Measurements from ENCODE around the gene PRLR.

Gene PRLR

GRCh38 chr5:35166043-35166442 lies 64.2 kb downstream of the PRLR start:
- Histone ChIP-seq H3K27me3 (ENCODE audit: control insufficient read depth, insufficient read depth, low read length) (no peaks in the 10 kb centered on the region), H3K36me3 (ENCODE audit: control insufficient read depth, insufficient read depth, low read length) (no peaks in the 10 kb centered on the region), H3K9ac (ENCODE audit: low read depth, low read length) (no peak overlapping the region), H3K9me3 (ENCODE audit: control insufficient read depth, insufficient read depth, low read length) (no peaks in the 10 kb centered on the region), H3K4me1 (ENCODE audit: control insufficient read depth, insufficient read depth, low read length) (no peaks in the 10 kb centered on the region), H3K4me3 (ENCODE audit: low read depth, low read length) (no peak overlapping the region)

- no peaks in the 10 kb centered on the region for H3K4me1 ChIP-seq (ENCODE audit: control insufficient read depth, insufficient read depth, low read length)
- no peak overlapping the region for H3K4me3 ChIP-seq (ENCODE audit: low read depth, low read length)
These were observed 65.3 kb downstream of the PRLR start for GRCh38 chr5:35164860-35165542.

GRCh38 chr5:35163710-35164033 lies 66.6 kb downstream of the PRLR start:
- H3K4me1 ChIP-seq (ENCODE audit: control insufficient read depth, insufficient read depth, low read length) = no peaks in the 10 kb centered on the region
- no peaks in the 10 kb centered on the region for H3K9me3 ChIP-seq (ENCODE audit: control insufficient read depth, insufficient read depth, low read length)
- H3K36me3 ChIP-seq (ENCODE audit: control insufficient read depth, insufficient read depth, low read length) = no peaks in the 10 kb centered on the region
- no peaks in the 10 kb centered on the region for H3K27me3 ChIP-seq (ENCODE audit: control insufficient read depth, insufficient read depth, low read length)
- no peak overlapping the region for H3K4me3 ChIP-seq (ENCODE audit: low read depth, low read length)
- no peak overlapping the region for H3K9ac ChIP-seq (ENCODE audit: low read depth, low read length)

More at GRCh38 chr5:35164860-35165542, 65.3 kb downstream of the PRLR start:
- Histone ChIP-seq H3K36me3 (ENCODE audit: control insufficient read depth, insufficient read depth, low read length) (no peaks in the 10 kb centered on the region), H3K9me3 (ENCODE audit: control insufficient read depth, insufficient read depth, low read length) (no peaks in the 10 kb centered on the region), H3K9ac (ENCODE audit: low read depth, low read length) (no peak overlapping the region), H3K27me3 (ENCODE audit: control insufficient read depth, insufficient read depth, low read length) (no peaks in the 10 kb centered on the region)

- Histone ChIP-seq H3K4me3 (ENCODE audit: low read depth, low read length) (no peak overlapping the region), H3K9ac (ENCODE audit: low read depth, low read length) (no peak overlapping the region), H3K4me1 (ENCODE audit: control insufficient read depth, insufficient read depth, low read length) (no peaks in the 10 kb centered on the region)
These were observed 67.2 kb downstream of the PRLR start for GRCh38 chr5:35162848-35163709.

GRCh38 chr5:35161652-35162273 lies 68.5 kb downstream of the PRLR start:
- Histone ChIP-seq H3K36me3 (ENCODE audit: control insufficient read depth, insufficient read depth, low read length) (no peaks in the 10 kb centered on the region), H3K4me3 (ENCODE audit: low read depth, low read length) (no peak overlapping the region), H3K9me3 (ENCODE audit: control insufficient read depth, insufficient read depth, low read length) (no peaks in the 10 kb centered on the region), H3K27me3 (ENCODE audit: control insufficient read depth, insufficient read depth, low read length) (no peaks in the 10 kb centered on the region), H3K9ac (ENCODE audit: low read depth, low read length) (no peak overlapping the region), H3K4me1 (ENCODE audit: control insufficient read depth, insufficient read depth, low read length) (no peaks in the 10 kb centered on the region)

More at GRCh38 chr5:35162848-35163709, 67.2 kb downstream of the PRLR start:
- Histone ChIP-seq H3K27me3 (ENCODE audit: control insufficient read depth, insufficient read depth, low read length) (no peaks in the 10 kb centered on the region), H3K36me3 (ENCODE audit: control insufficient read depth, insufficient read depth, low read length) (no peaks in the 10 kb centered on the region), H3K9me3 (ENCODE audit: control insufficient read depth, insufficient read depth, low read length) (no peaks in the 10 kb centered on the region)

- Histone ChIP-seq H3K9ac (ENCODE audit: low read depth, low read length) (no peak overlapping the region), H3K27me3 (ENCODE audit: control insufficient read depth, insufficient read depth, low read length) (no peaks in the 10 kb centered on the region), H3K36me3 (ENCODE audit: control insufficient read depth, insufficient read depth, low read length) (no peaks in the 10 kb centered on the region), H3K4me3 (ENCODE audit: low read depth, low read length) (no peak overlapping the region), H3K9me3 (ENCODE audit: control insufficient read depth, insufficient read depth, low read length) (no peaks in the 10 kb centered on the region), H3K4me1 (ENCODE audit: control insufficient read depth, insufficient read depth, low read length) (no peaks in the 10 kb centered on the region)
These were observed 69.7 kb downstream of the PRLR start for GRCh38 chr5:35160486-35161116.

GRCh38 chr5:35159370-35159742 lies 70.9 kb downstream of the PRLR start:
- Histone ChIP-seq H3K4me1 (ENCODE audit: control insufficient read depth, insufficient read depth, low read length) (no peaks in the 10 kb centered on the region), H3K27me3 (ENCODE audit: control insufficient read depth, insufficient read depth, low read length) (no peaks in the 10 kb centered on the region), H3K4me3 (ENCODE audit: low read depth, low read length) (no peak overlapping the region), H3K36me3 (ENCODE audit: control insufficient read depth, insufficient read depth, low read length) (no peaks in the 10 kb centered on the region), H3K9me3 (ENCODE audit: control insufficient read depth, insufficient read depth, low read length) (no peaks in the 10 kb centered on the region), H3K9ac (ENCODE audit: low read depth, low read length) (no peak overlapping the region)

GRCh38 chr5:35158622-35159369 lies 71.5 kb downstream of the PRLR start:
- no peaks in the 10 kb centered on the region for H3K9me3 ChIP-seq (ENCODE audit: control insufficient read depth, insufficient read depth, low read length)
- no peaks in the 10 kb centered on the region for H3K27me3 ChIP-seq (ENCODE audit: control insufficient read depth, insufficient read depth, low read length)
- no peaks in the 10 kb centered on the region for H3K4me1 ChIP-seq (ENCODE audit: control insufficient read depth, insufficient read depth, low read length)
- no peak overlapping the region for H3K9ac ChIP-seq (ENCODE audit: low read depth, low read length)
- no peaks in the 10 kb centered on the region for H3K36me3 ChIP-seq (ENCODE audit: control insufficient read depth, insufficient read depth, low read length)
- no peak overlapping the region for H3K4me3 ChIP-seq (ENCODE audit: low read depth, low read length)

- H3K36me3 ChIP-seq (ENCODE audit: control insufficient read depth, insufficient read depth, low read length) = no peaks in the 10 kb centered on the region
- no peaks in the 10 kb centered on the region for H3K9me3 ChIP-seq (ENCODE audit: control insufficient read depth, insufficient read depth, low read length)
- H3K4me3 ChIP-seq (ENCODE audit: low read depth, low read length) = no peak overlapping the region
- H3K9ac ChIP-seq (ENCODE audit: low read depth, low read length) = no peak overlapping the region
- H3K4me1 ChIP-seq (ENCODE audit: control insufficient read depth, insufficient read depth, low read length) = no peaks in the 10 kb centered on the region
- no peaks in the 10 kb centered on the region for H3K27me3 ChIP-seq (ENCODE audit: control insufficient read depth, insufficient read depth, low read length)
These were observed 72.1 kb downstream of the PRLR start for GRCh38 chr5:35158204-35158603.

GRCh38 chr5:35153375-35153932 lies 76.8 kb downstream of the PRLR start:
- H3K4me3 ChIP-seq (ENCODE audit: low read depth, low read length) = no peak overlapping the region

GRCh38 chr5:35152733-35153132 lies 77.6 kb downstream of the PRLR start:
- H3K4me1 ChIP-seq (ENCODE audit: control insufficient read depth, insufficient read depth, low read length) = no peaks in the 10 kb centered on the region
- no peak overlapping the region for H3K4me3 ChIP-seq (ENCODE audit: low read depth, low read length)
- no peaks in the 10 kb centered on the region for H3K9me3 ChIP-seq (ENCODE audit: control insufficient read depth, insufficient read depth, low read length)
- no peaks in the 10 kb centered on the region for H3K27me3 ChIP-seq (ENCODE audit: control insufficient read depth, insufficient read depth, low read length)
- no peak overlapping the region for H3K9ac ChIP-seq (ENCODE audit: low read depth, low read length)
- no peaks in the 10 kb centered on the region for H3K36me3 ChIP-seq (ENCODE audit: control insufficient read depth, insufficient read depth, low read length)

More at GRCh38 chr5:35153375-35153932, 76.8 kb downstream of the PRLR start:
- H3K9me3 ChIP-seq (ENCODE audit: control insufficient read depth, insufficient read depth, low read length) = no peaks in the 10 kb centered on the region
- no peak overlapping the region for H3K9ac ChIP-seq (ENCODE audit: low read depth, low read length)
- no peaks in the 10 kb centered on the region for H3K36me3 ChIP-seq (ENCODE audit: control insufficient read depth, insufficient read depth, low read length)
- H3K4me1 ChIP-seq (ENCODE audit: control insufficient read depth, insufficient read depth, low read length) = no peaks in the 10 kb centered on the region
- no peaks in the 10 kb centered on the region for H3K27me3 ChIP-seq (ENCODE audit: control insufficient read depth, insufficient read depth, low read length)

Data from iPS-15b (cell line).